ENCODE measurements around the gene FOCAD. TPM values are rescaled to one million over a fixed set of nuclear protein-coding genes. Genes with fewer than 3 reads are reported as not detected.
A peak's percentile ranks its signal among the peaks of the same experiment; 100 is the strongest.

Gene FOCAD
- total RNA-seq, 4 donors from 2014 or later: 15.7 to 39.9 (median 25.4) TPM

GRCh38 chr9:21031808-21032183, 347.7 kb downstream of the FOCAD start:
- WGBS, 2 donors: 72 to 75% methylated on average over 21 to 22 of the region's 22 CpGs
- TF ChIP-seq CTCF (IDR thresholded peaks at IDR 0.05) (no peak), EP300 (IDR thresholded peaks at IDR 0.05) (no peak), POLR2A (IDR thresholded peaks at IDR 0.05) (no peak)
- Histone ChIP-seq H3K9me3 (no peaks in the 10 kb centered on the region), H3K27me3 (no peaks in the 10 kb centered on the region), H3K4me1 (peaks cover 0 to 10% (median 0%) of the 10 kb centered on the region in 4 donors), H3K4me3 (peak overlapping the region; percentile 38 to 76 (median 52)), H3K36me3 (no peaks in the 10 kb centered on the region), H3K27ac (peak overlapping the region in 3 of 4 donors; percentile 74 to 86 (median 83))
- no peak for DNase-seq (ENCODE audit: low spot score in 2 of 2)

- no peak for DNase-seq (ENCODE audit: low spot score in 2 of 2)
- no peak for TF ChIP-seq CTCF (IDR thresholded peaks at IDR 0.05)
- no peak for TF ChIP-seq EP300 (IDR thresholded peaks at IDR 0.05)
- no peak for TF ChIP-seq POLR2A (IDR thresholded peaks at IDR 0.05)
- no peaks in the 10 kb centered on the region for H3K9me3 ChIP-seq
- no peaks in the 10 kb centered on the region for H3K4me1 ChIP-seq
- H3K27me3 ChIP-seq: no peaks in the 10 kb centered on the region
- 86 to 88% methylated on average over 2 of the region's 2 CpGs for WGBS, 2 donors
- H3K36me3 ChIP-seq: no peaks in the 10 kb centered on the region
- no peak overlapping the region for H3K4me3 ChIP-seq
- H3K27ac ChIP-seq: no peak overlapping the region
Measured at GRCh38 chr9:21037278-21037677, 353.2 kb downstream of the FOCAD start.

- H3K9me3 ChIP-seq: no peaks in the 10 kb centered on the region
- H3K36me3 ChIP-seq: no peaks in the 10 kb centered on the region
- TF ChIP-seq CTCF (IDR thresholded peaks at IDR 0.05) (no peak), POLR2A (IDR thresholded peaks at IDR 0.05) (no peak), EP300 (IDR thresholded peaks at IDR 0.05) (no peak)
- H3K4me1 ChIP-seq: no peaks in the 10 kb centered on the region
- WGBS, 2 donors: 94 to 95% methylated on average over 1 of the region's 1 CpG
- H3K27ac ChIP-seq: no peak overlapping the region
- no peak for DNase-seq (ENCODE audit: low spot score in 2 of 2)
- no peaks in the 10 kb centered on the region for H3K27me3 ChIP-seq
- no peak overlapping the region for H3K4me3 ChIP-seq
Measured at GRCh38 chr9:21039302-21039701, 355.2 kb downstream of the FOCAD start.

- TF ChIP-seq POLR2A (IDR thresholded peaks at IDR 0.05) (no peak), CTCF (IDR thresholded peaks at IDR 0.05) (no peak), EP300 (IDR thresholded peaks at IDR 0.05) (no peak)
- no peaks in the 10 kb centered on the region for H3K4me1 ChIP-seq
- no peaks in the 10 kb centered on the region for H3K27me3 ChIP-seq
- WGBS, 2 donors: 92 to 95% methylated on average over 4 of the region's 4 CpGs
- DNase-seq (ENCODE audit: low spot score in 2 of 2): no peak
- H3K27ac ChIP-seq: no peak overlapping the region
- H3K36me3 ChIP-seq: no peaks in the 10 kb centered on the region
- H3K9me3 ChIP-seq: no peaks in the 10 kb centered on the region
- no peak overlapping the region for H3K4me3 ChIP-seq
Measured at GRCh38 chr9:21042466-21042865, 358.4 kb downstream of the FOCAD start.

- H3K4me1 ChIP-seq: no peaks in the 10 kb centered on the region
- TF ChIP-seq CTCF (IDR thresholded peaks at IDR 0.05) (no peak), POLR2A (IDR thresholded peaks at IDR 0.05) (no peak), EP300 (IDR thresholded peaks at IDR 0.05) (no peak)
- 88 to 99% methylated on average over 3 of the region's 3 CpGs for WGBS, 2 donors
- H3K27me3 ChIP-seq: no peaks in the 10 kb centered on the region
- no peaks in the 10 kb centered on the region for H3K9me3 ChIP-seq
- no peaks in the 10 kb centered on the region for H3K36me3 ChIP-seq
- no peak for DNase-seq (ENCODE audit: low spot score in 2 of 2)
- H3K4me3 ChIP-seq: no peak overlapping the region
- H3K27ac ChIP-seq: no peak overlapping the region
Measured at GRCh38 chr9:21043841-21044240, 359.8 kb downstream of the FOCAD start.

Small RNAs within 50 kb of the gene (small RNA-seq; reads per million reads assigned to genes)
- gene MIR491 (0.28 reads per million), gene SNORA30B (not detected)

Other genes with a start within 250 kb of the FOCAD start
- gene MLLT3, start 61.8 kb upstream of the FOCAD start, total RNA-seq: 10 to 100 TPM; 10.2 to 15.3 (median 14.5) TPM